Spleen (tissue), 11 donors: Measurements from ENCODE around the gene ALDH5A1. TPM values are rescaled to one million over a fixed set of nuclear protein-coding genes. Genes with fewer than 3 reads are reported as not detected.

ENCODE experiments used
- DNase-seq: peaks from one replicate; pipeline ENCODE4 v3.0.0-alpha.2; 2020
- H3K27ac ChIP-seq, 8 donors: fragments of 200-600 bp; sonication (generic) in 7 of 8; 1 replicate in 4 of 8; 2 replicates in 4 of 8; pipeline versions ENCODE4 v1.5.0 to v1.8.0; 2016 to 2021; ENCODE audit warnings: inconsistent platforms in 4 of 8, mild to moderate bottlenecking in 4 of 8, moderate library complexity in 1 of 8
- H3K27me3 ChIP-seq, 7 donors: fragments of 200-600 bp; sonication (generic) in 6 of 7; replicated peaks in 1 of 7; 1 replicate in 4 of 7; 2 replicates in 3 of 7; pipeline versions ENCODE4 v1.5.0 to v1.8.0; 2016 to 2021; ENCODE audit warnings: inconsistent platforms in 3 of 7, mild to moderate bottlenecking in 1 of 7
- H3K36me3 ChIP-seq, 6 donors: fragments of 200-600 bp; sonication (generic) in 5 of 6; 1 replicate in 4 of 6; 2 replicates in 2 of 6; pipeline versions ENCODE4 v1.5.0 to v1.8.0; 2016 to 2021; ENCODE audit warnings: inconsistent platforms in 2 of 6
- H3K4me1 ChIP-seq, 6 donors: fragments of 200-600 bp; sonication (generic) in 5 of 6; 1 replicate in 3 of 6; 2 replicates in 3 of 6; pipeline versions ENCODE4 v1.5.0 to v1.8.0; 2016 to 2021; ENCODE audit warnings: inconsistent platforms in 3 of 6
- H3K4me3 ChIP-seq, 8 donors: fragments of 200-600 bp; sonication (generic) in 7 of 8; 1 replicate in 4 of 8; 2 replicates in 4 of 8; pipeline versions ENCODE4 v1.5.0 to v1.8.0; 2016 to 2021; ENCODE audit warnings: inconsistent platforms in 4 of 8, mild to moderate bottlenecking in 4 of 8, moderate library complexity in 2 of 8
- H3K9me3 ChIP-seq, 8 donors: fragments of 200-600 bp; sonication (generic) in 7 of 8; 1 replicate in 4 of 8; 2 replicates in 4 of 8; pipeline versions ENCODE4 v1.5.0 to v1.8.0; 2016 to 2021; ENCODE audit warnings: inconsistent platforms in 4 of 8
- POLR2A ChIP-seq, 3 donors: fragments of 450-650 bp; IDR thresholded peaks; one replicate each; pipeline ENCODE4 v1.5.1; 2017; ENCODE audit warnings: antibody characterized with exemption in 3 of 3, mild to moderate bottlenecking in 1 of 3
- POLR2AphosphoS5 ChIP-seq, 3 donors: sonication (generic); formaldehyde crosslinking; IDR thresholded peaks; one replicate each; pipeline ENCODE4 v1.5.1; 2017; ENCODE audit warnings: antibody characterized with exemption in 3 of 3
- WGBS, 5 donors: extraction: QIAGEN DNeasy Blood & Tissue Kit in 3 of 5; methylation state at CpG; one replicate each; pipeline versions ENCODE4 v1.1.5 to v1.1.7; 2013 to 2018; 5-methylcytosine and 5-hydroxymethylcytosine counted together
- intact Hi-C: fragments of 100-400 bp; cut with DNase I; formaldehyde crosslinking; loops from one replicate; pipeline ENCODE4 v1.15.0; 2023; ENCODE audit warnings: low total_unique reads
- polyA plus RNA-seq, 3 donors: library from polyadenylated mRNA; stranded (reverse); fragments of 200-250 nt; gene quantifications; one replicate each; pipeline ENCODE4 v1.2.1, GENCODE V29; 2013
- total RNA-seq, 7 donors: library from RNA; depleted of rRNA in 3 of 7; stranded (reverse); fragments of >200 nt in 3 of 7; fragmentation: NEBNext Ultra II Directional in 4 of 7; extraction: Animal tissue kit (Norgen Biotek cat#: 25700) in 4 of 7; gene quantifications; one replicate each; pipeline versions ENCODE4 v1.1.0 to v1.2.1, GENCODE V29; 2016 to 2021
- TF ChIP-seq, protein P1 (sequence below), 11 experiments: fragments of 200-600 bp in 7 of 11; fragments of 450-650 bp in 4 of 11; sonication (generic) in 4 of 11; IDR thresholded peaks in 8 of 11; conservative IDR thresholded peaks in 3 of 11; 1 replicate in 7 of 11; 2 replicates in 4 of 11; pipeline versions ENCODE4 v1.4.0 to v1.8.0; 2016 to 2021; ENCODE audit warnings: antibody characterized with exemption in 11 of 11, inconsistent platforms in 4 of 11, mild to moderate bottlenecking in 1 of 11
- donor health status: healthy with polysubstance abuse.
- donor health status: DM: no; HTN: no; CAD: no; lungs with moderate emphysema.
- donor health status: DM: no; HTN: no; CAD: no.
- donor health status: Bipolar disorder and iron deficiency.
- donor health status: healthy.
- donor health status: DM: no; HTN: no; CAD: no.
- donor health status: DM: yes; HTN: yes; CAD: no.

ALDH5A1 gene
- total and polyA plus RNA-seq, 10 donors, result 5.7 to 16.6 (median 10.1) TPM

DNA sequence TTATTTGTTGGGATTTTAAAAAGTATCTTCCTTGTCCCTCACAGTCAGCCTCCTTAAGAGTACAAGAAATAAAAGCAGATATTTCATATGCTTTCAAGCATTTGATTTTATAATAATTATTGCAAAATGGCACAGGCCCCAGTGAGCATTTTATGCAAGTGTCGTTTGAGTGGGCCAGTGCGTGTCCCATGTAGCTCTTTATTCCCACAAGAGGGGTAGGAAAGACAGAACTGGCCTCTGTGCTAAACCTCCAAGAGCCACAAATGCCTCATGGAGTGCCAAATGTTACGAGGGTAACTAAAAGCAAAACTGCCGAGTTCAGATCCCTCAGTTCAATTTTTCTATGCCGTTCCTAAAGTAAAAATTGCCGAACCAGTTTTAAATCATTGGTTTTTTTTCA lies 18.1 kb upstream of the ALDH5A1 start:
- H3K36me3 ChIP-seq, result no peaks in the 10 kb centered on the region
- no peak overlapping the region for H3K4me3 ChIP-seq
- no peaks in the 10 kb centered on the region for H3K27me3 ChIP-seq
- intact Hi-C loops, result no loop called here
- 93 to 96% (median 95%) methylated on average over 6 of the region's 6 CpGs for WGBS, 5 donors
- H3K27ac ChIP-seq, result no peak overlapping the region
- TF ChIP-seq, protein P1, sequence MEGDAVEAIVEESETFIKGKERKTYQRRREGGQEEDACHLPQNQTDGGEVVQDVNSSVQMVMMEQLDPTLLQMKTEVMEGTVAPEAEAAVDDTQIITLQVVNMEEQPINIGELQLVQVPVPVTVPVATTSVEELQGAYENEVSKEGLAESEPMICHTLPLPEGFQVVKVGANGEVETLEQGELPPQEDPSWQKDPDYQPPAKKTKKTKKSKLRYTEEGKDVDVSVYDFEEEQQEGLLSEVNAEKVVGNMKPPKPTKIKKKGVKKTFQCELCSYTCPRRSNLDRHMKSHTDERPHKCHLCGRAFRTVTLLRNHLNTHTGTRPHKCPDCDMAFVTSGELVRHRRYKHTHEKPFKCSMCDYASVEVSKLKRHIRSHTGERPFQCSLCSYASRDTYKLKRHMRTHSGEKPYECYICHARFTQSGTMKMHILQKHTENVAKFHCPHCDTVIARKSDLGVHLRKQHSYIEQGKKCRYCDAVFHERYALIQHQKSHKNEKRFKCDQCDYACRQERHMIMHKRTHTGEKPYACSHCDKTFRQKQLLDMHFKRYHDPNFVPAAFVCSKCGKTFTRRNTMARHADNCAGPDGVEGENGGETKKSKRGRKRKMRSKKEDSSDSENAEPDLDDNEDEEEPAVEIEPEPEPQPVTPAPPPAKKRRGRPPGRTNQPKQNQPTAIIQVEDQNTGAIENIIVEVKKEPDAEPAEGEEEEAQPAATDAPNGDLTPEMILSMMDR (IDR thresholded peaks at IDR 0.05 in 8 of 11, conservative IDR thresholded peaks at IDR 0.05 in 3 of 11), result no peak
- TF ChIP-seq POLR2AphosphoS5 (IDR thresholded peaks at IDR 0.05), result no peak
- TF ChIP-seq POLR2A (IDR thresholded peaks at IDR 0.05), result no peak
- H3K4me1 ChIP-seq, result no peaks in the 10 kb centered on the region
- no peak for DNase-seq
- no peaks in the 10 kb centered on the region for H3K9me3 ChIP-seq

DNA sequence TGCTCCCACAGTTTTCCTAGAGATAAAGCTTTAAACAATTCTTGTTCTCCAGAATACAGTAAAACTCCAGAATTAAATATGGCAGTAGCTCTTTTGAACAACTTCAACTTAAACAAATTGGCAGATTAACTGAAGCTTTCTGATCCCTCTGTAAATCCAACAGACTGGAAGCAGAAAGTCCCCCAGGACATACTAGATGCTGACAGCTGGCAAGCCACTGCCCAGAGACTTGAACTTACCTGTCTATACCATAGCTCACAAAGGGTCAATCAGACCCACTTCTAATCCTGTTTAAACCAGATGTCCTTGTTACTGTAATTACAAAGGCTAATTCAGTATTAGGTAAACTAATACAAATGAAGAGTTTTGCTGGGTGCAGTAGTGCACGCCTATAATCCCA lies 17.7 kb upstream of the ALDH5A1 start:
- no peaks in the 10 kb centered on the region for H3K27me3 ChIP-seq
- no peaks in the 10 kb centered on the region for H3K4me1 ChIP-seq
- TF ChIP-seq, protein P1 (IDR thresholded peaks at IDR 0.05 in 8 of 11, conservative IDR thresholded peaks at IDR 0.05 in 3 of 11), result no peak
- TF ChIP-seq POLR2AphosphoS5 (IDR thresholded peaks at IDR 0.05) (no peak), POLR2A (IDR thresholded peaks at IDR 0.05) (no peak)
- intact Hi-C loops, result no loop called here
- no peaks in the 10 kb centered on the region for H3K9me3 ChIP-seq
- 88 to 100% (median 97%) methylated on average over 1 of the region's 1 CpG for WGBS, 5 donors
- no peak overlapping the region for H3K4me3 ChIP-seq
- no peaks in the 10 kb centered on the region for H3K36me3 ChIP-seq
- DNase-seq, result no peak
- no peak overlapping the region for H3K27ac ChIP-seq

DNA sequence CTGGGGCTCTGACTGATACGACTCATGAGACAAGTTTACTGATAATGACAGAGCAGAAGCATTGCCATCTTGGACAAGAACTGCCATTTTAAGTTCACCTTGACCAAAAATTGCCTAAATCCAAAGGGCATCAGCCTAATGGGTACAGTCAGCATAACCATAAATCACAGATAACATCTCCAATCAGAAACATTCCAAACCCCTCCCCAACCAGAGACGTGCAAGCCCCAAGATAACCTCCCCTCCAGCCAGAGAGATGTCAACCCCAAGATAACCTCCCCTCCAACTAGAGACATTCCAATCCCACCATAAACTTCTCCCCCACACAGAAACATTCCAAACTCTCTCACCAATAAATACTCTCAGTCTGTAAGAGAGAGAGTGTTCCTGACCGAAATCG lies 15.9 kb upstream of the ALDH5A1 start:
- no peaks in the 10 kb centered on the region for H3K9me3 ChIP-seq
- no peaks in the 10 kb centered on the region for H3K4me1 ChIP-seq
- DNase-seq, result no peak
- 66 to 91% (median 82%) methylated on average over 4 of the region's 4 CpGs for WGBS, 5 donors
- no peak overlapping the region for H3K4me3 ChIP-seq
- H3K27me3 ChIP-seq, result no peaks in the 10 kb centered on the region
- intact Hi-C loops, result no loop called here
- H3K36me3 ChIP-seq, result no peaks in the 10 kb centered on the region
- H3K27ac ChIP-seq, result no peak overlapping the region
- TF ChIP-seq, protein P1 (IDR thresholded peaks at IDR 0.05 in 8 of 11, conservative IDR thresholded peaks at IDR 0.05 in 3 of 11), result no peak
- TF ChIP-seq POLR2AphosphoS5 (IDR thresholded peaks at IDR 0.05) (no peak), POLR2A (IDR thresholded peaks at IDR 0.05) (no peak)

DNA sequence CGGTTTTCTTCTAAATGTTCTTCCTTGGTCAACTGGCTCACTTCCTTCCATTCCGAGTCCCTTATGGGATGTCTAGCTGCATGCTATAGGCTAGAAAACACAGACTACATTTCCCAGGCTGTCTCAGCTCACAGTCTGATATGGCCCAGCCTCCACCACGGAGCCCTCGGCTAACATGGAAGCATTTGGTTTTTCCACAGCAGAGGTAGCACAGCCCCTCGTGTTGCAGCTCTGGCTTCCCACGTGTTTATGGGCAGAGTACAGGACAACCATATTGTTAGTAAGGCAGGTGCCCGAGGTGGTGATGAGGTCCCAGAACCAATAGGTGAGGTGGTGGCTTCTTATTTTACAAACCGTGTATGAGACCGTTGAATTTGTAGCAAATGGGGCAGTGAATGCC lies 14.1 kb upstream of the ALDH5A1 start:
- Histone ChIP-seq H3K4me3 (no peak overlapping the region), H3K27ac (no peak overlapping the region), H3K4me1 (no peaks in the 10 kb centered on the region), H3K27me3 (no peaks in the 10 kb centered on the region), H3K36me3 (no peaks in the 10 kb centered on the region), H3K9me3 (no peaks in the 10 kb centered on the region)
- no peak for TF ChIP-seq POLR2AphosphoS5 (IDR thresholded peaks at IDR 0.05)
- TF ChIP-seq, protein P1 (IDR thresholded peaks at IDR 0.05 in 8 of 11, conservative IDR thresholded peaks at IDR 0.05 in 3 of 11), result no peak
- no peak for TF ChIP-seq POLR2A (IDR thresholded peaks at IDR 0.05)
- whole genome bisulfite sequencing, 5 donors, result 86 to 94% (median 92%) methylated on average over 9 of the region's 9 CpGs
- intact Hi-C loops, result no loop called here
- DNase-seq, result no peak
